Tibial artery (tissue), 4 donors: Measurements from ENCODE around the gene PRDM2.
A peak's percentile ranks its signal among the peaks of the same experiment; 100 is the strongest.
"Not testable (repeated sequence)": the region's sequence is repeated elsewhere in the genome, so short reads cannot be mapped to it uniquely, and the experiment has no call there.

Experiments
- DNase-seq, 2 donors: peaks; one replicate each; pipeline ENCODE4 v3.0.0-alpha.2; 2019
- H3K27ac ChIP-seq, 2 donors: fragments of 200-600 bp; sonication (generic) in 1 of 2; 1 replicate in 1 of 2; 2 replicates in 1 of 2; pipeline ENCODE4 v1.5.1; 2018 to 2019; ENCODE audit warnings: mild to moderate bottlenecking in 1 of 2
- H3K27me3 ChIP-seq, 2 donors: fragments of 200-600 bp; sonication (generic) in 1 of 2; one replicate each; pipeline versions ENCODE4 v1.5.1 to v1.6.0; 2016 to 2019
- H3K36me3 ChIP-seq, 3 donors: fragments of 200-600 bp; sonication (generic) in 2 of 3; one replicate each; pipeline ENCODE4 v1.5.1; 2016 to 2019; ENCODE audit warnings: mild to moderate bottlenecking in 2 of 3
- H3K4me1 ChIP-seq, 4 donors: fragments of 200-600 bp; sonication (generic) in 2 of 4; 1 replicate in 3 of 4; 2 replicates in 1 of 4; pipeline ENCODE4 v1.5.1; 2016 to 2019
- H3K4me3 ChIP-seq, 2 donors: fragments of 200-600 bp; sonication (generic) in 1 of 2; 1 replicate in 1 of 2; 2 replicates in 1 of 2; pipeline ENCODE4 v1.5.1; 2018 to 2019; ENCODE audit warnings: mild to moderate bottlenecking in 2 of 2
- H3K9me3 ChIP-seq, 3 donors: fragments of 200-600 bp; sonication (generic) in 1 of 3; one replicate each; pipeline ENCODE4 v1.5.1; 2016 to 2019
- CTCF ChIP-seq, 2 experiments: fragments of 200-600 bp in 1 of 2; fragments of 450-650 bp in 1 of 2; IDR thresholded peaks; one replicate each; pipeline ENCODE4 v1.5.1; 2017 to 2019; ENCODE audit warnings: antibody characterized with exemption in 2 of 2, mild to moderate bottlenecking in 1 of 2, moderate library complexity in 1 of 2
- intact Hi-C: fragments of 100-400 bp; cut with DNase I; formaldehyde crosslinking; loops from one replicate; pipeline ENCODE4 v1.15.0; 2023; ENCODE audit warnings: low total_unique reads

The PRDM2 gene

GRCh38 chr1:13708380-13708982 is 8.5 kb downstream of the PRDM2 start:
- DNase-seq = no peak
- Histone ChIP-seq H3K4me1 (peaks cover 0 to 10% (median 0%) of the 10 kb centered on the region in 4 donors), H3K4me3 (no peak overlapping the region), H3K9me3 (no peaks in the 10 kb centered on the region), H3K36me3 (no peaks in the 10 kb centered on the region), H3K27me3 (no peaks in the 10 kb centered on the region), H3K27ac (no peak overlapping the region)
- intact Hi-C loops = no loop called here
- no peak for TF ChIP-seq CTCF (IDR thresholded peaks at IDR 0.05)

- H3K27me3 ChIP-seq = no peaks in the 10 kb centered on the region
- H3K9me3 ChIP-seq = no peaks in the 10 kb centered on the region
- intact Hi-C loops = no loop called here
- no peak for TF ChIP-seq CTCF (IDR thresholded peaks at IDR 0.05)
- no peak for DNase-seq
- H3K4me1 ChIP-seq = peaks cover 0 to 10% (median 2%) of the 10 kb centered on the region in 4 donors
- no peak overlapping the region for H3K27ac ChIP-seq
- H3K4me3 ChIP-seq = no peak overlapping the region
- no peaks in the 10 kb centered on the region for H3K36me3 ChIP-seq
These were observed 10.1 kb downstream of the PRDM2 start for GRCh38 chr1:13710086-13710485.

GRCh38 chr1:13714851-13715250 is 14.9 kb downstream of the PRDM2 start:
- intact Hi-C loops = no loop called here
- H3K4me1 ChIP-seq = peaks cover 0 to 6% (median 0%) of the 10 kb centered on the region in 4 donors
- DNase-seq = no peak
- no peak overlapping the region for H3K4me3 ChIP-seq
- no peak for TF ChIP-seq CTCF (IDR thresholded peaks at IDR 0.05)
- no peaks in the 10 kb centered on the region for H3K36me3 ChIP-seq
- no peaks in the 10 kb centered on the region for H3K27me3 ChIP-seq
- H3K9me3 ChIP-seq = no peaks in the 10 kb centered on the region
- no peak overlapping the region for H3K27ac ChIP-seq

- H3K36me3 ChIP-seq, intact Hi-C loops, H3K4me1 ChIP-seq, DNase-seq, H3K27me3 ChIP-seq, H3K4me3 ChIP-seq, H3K9me3 ChIP-seq, H3K27ac ChIP-seq: not testable (repeated sequence)
These were observed 15.8 kb downstream of the PRDM2 start for GRCh38 chr1:13715616-13716287.

GRCh38 chr1:13722808-13723360 is 22.9 kb downstream of the PRDM2 start:
- H3K4me1 ChIP-seq = no peaks in the 10 kb centered on the region
- H3K9me3 ChIP-seq = no peaks in the 10 kb centered on the region
- no peaks in the 10 kb centered on the region for H3K36me3 ChIP-seq
- no peaks in the 10 kb centered on the region for H3K27me3 ChIP-seq
- intact Hi-C loops = no loop called here
- H3K4me3 ChIP-seq = no peak overlapping the region
- no peak overlapping the region for H3K27ac ChIP-seq
- no peak for TF ChIP-seq CTCF (IDR thresholded peaks at IDR 0.05)
- DNase-seq = no peak

- H3K27me3 ChIP-seq = no peaks in the 10 kb centered on the region
- peak in 1 of 2 donors; percentile 32 for DNase-seq
- no peak for TF ChIP-seq CTCF (IDR thresholded peaks at IDR 0.05)
- H3K27ac ChIP-seq = no peak overlapping the region
- no peaks in the 10 kb centered on the region for H3K9me3 ChIP-seq
- H3K4me3 ChIP-seq = no peak overlapping the region
- H3K36me3 ChIP-seq = no peaks in the 10 kb centered on the region
- H3K4me1 ChIP-seq = no peaks in the 10 kb centered on the region
- intact Hi-C loops = no loop called here
These were observed 23.8 kb downstream of the PRDM2 start for GRCh38 chr1:13723810-13724209.
